ENCODE data around the gene B4GALNT4.

The B4GALNT4 gene

GRCh38 chr11:363948-364761 is 5.1 kb upstream of the B4GALNT4 start:
- peak; percentile 12 for TF ChIP-seq CTCF (IDR thresholded peaks at IDR 0.05; ENCODE audit: low read depth, low read length, missing control alignments)
- in situ Hi-C loops (cut with HindIII; ENCODE audit: low sequenced_read_pairs), result no loop called here
- DNase-seq (ENCODE audit: low read depth), result no peak
- H3K4me3 ChIP-seq (ENCODE audit: low read depth, low read length), result no peak overlapping the region

- in situ Hi-C loops (cut with HindIII; ENCODE audit: low sequenced_read_pairs), result no loop called here
- no peak for DNase-seq (ENCODE audit: low read depth)
- H3K4me3 ChIP-seq (ENCODE audit: low read depth, low read length), result no peak overlapping the region
- no peak for TF ChIP-seq CTCF (IDR thresholded peaks at IDR 0.05; ENCODE audit: low read depth, low read length, missing control alignments)
Measured at GRCh38 chr11:364991-365725, 4.1 kb upstream of the B4GALNT4 start.

- no peak for TF ChIP-seq CTCF (IDR thresholded peaks at IDR 0.05; ENCODE audit: low read depth, low read length, missing control alignments)
- no peak for DNase-seq (ENCODE audit: low read depth)
- H3K4me3 ChIP-seq (ENCODE audit: low read depth, low read length), result no peak overlapping the region
- in situ Hi-C loops (cut with HindIII; ENCODE audit: low sequenced_read_pairs), result no loop called here
Measured at GRCh38 chr11:365831-366230, 3.5 kb upstream of the B4GALNT4 start.

GRCh38 chr11:367956-368413 is 1.3 kb upstream of the B4GALNT4 start:
- TF ChIP-seq CTCF (IDR thresholded peaks at IDR 0.05; ENCODE audit: low read depth, low read length, missing control alignments), result no peak
- DNase-seq (ENCODE audit: low read depth), result no peak
- in situ Hi-C loops (cut with HindIII; ENCODE audit: low sequenced_read_pairs), result no loop called here
- H3K4me3 ChIP-seq (ENCODE audit: low read depth, low read length), result no peak overlapping the region

GRCh38 chr11:368414-369335 is 624 bp upstream of the B4GALNT4 start:
- DNase-seq (ENCODE audit: low read depth), result no peak
- peak overlapping the region; percentile 58 for H3K4me3 ChIP-seq (ENCODE audit: low read depth, low read length)
- no peak for TF ChIP-seq CTCF (IDR thresholded peaks at IDR 0.05; ENCODE audit: low read depth, low read length, missing control alignments)
- in situ Hi-C loops (cut with HindIII; ENCODE audit: low sequenced_read_pairs), result no loop called here
